Mucosa of descending colon (tissue), 3 donors: ENCODE data around the gene HDAC10. TPM values are rescaled to one million over a fixed set of nuclear protein-coding genes. Genes with fewer than 3 reads are reported as not detected.

Experiments used
- ATAC-seq: fragments of 200-7000 bp; cut with Tn5 transposase; one replicate; pipeline ENCODE4 v1.9.1; 2020; ENCODE audit warnings: mild to moderate bottlenecking, moderate library complexity
- DNase-seq, 3 donors: peaks; one replicate each; pipeline ENCODE4 v3.0.0-alpha.2; 2020
- H3K36me3 ChIP-seq: fragments of 200-600 bp; one replicate; pipeline ENCODE4 v1.8.0; 2021; ENCODE audit warnings: low read depth, mild to moderate bottlenecking
- H3K4me1 ChIP-seq: fragments of 200-600 bp; one replicate; pipeline ENCODE4 v1.8.0; 2021; ENCODE audit warnings: low read depth, mild to moderate bottlenecking
- H3K4me3 ChIP-seq: fragments of 200-600 bp; one replicate; pipeline ENCODE4 v1.8.0; 2021; ENCODE audit warnings: mild to moderate bottlenecking
- H3K9me3 ChIP-seq: fragments of 200-600 bp; one replicate; pipeline ENCODE4 v1.8.0; 2021; ENCODE audit warnings: mild to moderate bottlenecking
- intact Hi-C, 2 donors: fragments of 100-400 bp; cut with DNase I in 1 of 2; cut with micrococcal nuclease in 1 of 2; formaldehyde crosslinking; loops; one replicate each; pipeline versions ENCODE4 v1.11.0 to v1.11.1; 2022; cut with DNase I, micrococcal nuclease
- total RNA-seq, 3 donors: library from RNA; stranded (reverse); fragmentation: NEBNext Ultra II Directional in 2 of 3; extraction: Animal tissue kit (Norgen Biotek cat#: 25700) in 2 of 3; gene quantifications; one replicate each; pipeline versions ENCODE4 v1.2.1 to v1.2.4, GENCODE V29; 2021 to 2023
- TF ChIP-seq, protein P1 (sequence below): fragments of 200-600 bp; IDR thresholded peaks from one replicate; pipeline ENCODE4 v1.8.0; 2022; ENCODE audit warnings: antibody characterized with exemption, mild to moderate bottlenecking
- donor health status: DM: no; HTN: no; CAD: no; lungs with moderate emphysema.
- donor health status: DM: no; HTN: no; CAD: no.
- donor health status: DM: no; HTN: yes; CAD: no.

Gene HDAC10
- total RNA-seq, 3 donors from 2014 or later: 39.5 to 66.3 (median 47.8) TPM

GRCh38 chr22:50216055-50216683 is 34.9 kb downstream of the HDAC10 start:
- H3K9me3 ChIP-seq: no peaks in the 10 kb centered on the region
- ATAC-seq (no peak), DNase-seq (no peak)
- H3K4me3 ChIP-seq: no peak overlapping the region
- peaks cover 24% of the 10 kb centered on the region for H3K36me3 ChIP-seq
- intact Hi-C loops: no loop called here
- TF ChIP-seq, protein P1, sequence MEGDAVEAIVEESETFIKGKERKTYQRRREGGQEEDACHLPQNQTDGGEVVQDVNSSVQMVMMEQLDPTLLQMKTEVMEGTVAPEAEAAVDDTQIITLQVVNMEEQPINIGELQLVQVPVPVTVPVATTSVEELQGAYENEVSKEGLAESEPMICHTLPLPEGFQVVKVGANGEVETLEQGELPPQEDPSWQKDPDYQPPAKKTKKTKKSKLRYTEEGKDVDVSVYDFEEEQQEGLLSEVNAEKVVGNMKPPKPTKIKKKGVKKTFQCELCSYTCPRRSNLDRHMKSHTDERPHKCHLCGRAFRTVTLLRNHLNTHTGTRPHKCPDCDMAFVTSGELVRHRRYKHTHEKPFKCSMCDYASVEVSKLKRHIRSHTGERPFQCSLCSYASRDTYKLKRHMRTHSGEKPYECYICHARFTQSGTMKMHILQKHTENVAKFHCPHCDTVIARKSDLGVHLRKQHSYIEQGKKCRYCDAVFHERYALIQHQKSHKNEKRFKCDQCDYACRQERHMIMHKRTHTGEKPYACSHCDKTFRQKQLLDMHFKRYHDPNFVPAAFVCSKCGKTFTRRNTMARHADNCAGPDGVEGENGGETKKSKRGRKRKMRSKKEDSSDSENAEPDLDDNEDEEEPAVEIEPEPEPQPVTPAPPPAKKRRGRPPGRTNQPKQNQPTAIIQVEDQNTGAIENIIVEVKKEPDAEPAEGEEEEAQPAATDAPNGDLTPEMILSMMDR: no peak
- no peaks in the 10 kb centered on the region for H3K4me1 ChIP-seq

GRCh38 chr22:50215297-50216054 is 35.6 kb downstream of the HDAC10 start:
- H3K4me1 ChIP-seq: no peaks in the 10 kb centered on the region
- intact Hi-C loops: no loop called here
- TF ChIP-seq, protein P1: no peak
- H3K4me3 ChIP-seq: no peak overlapping the region
- H3K36me3 ChIP-seq: peaks cover 30% of the 10 kb centered on the region
- DNase-seq: no peak
- H3K9me3 ChIP-seq: no peaks in the 10 kb centered on the region
- ATAC-seq: no peak

DNA sequence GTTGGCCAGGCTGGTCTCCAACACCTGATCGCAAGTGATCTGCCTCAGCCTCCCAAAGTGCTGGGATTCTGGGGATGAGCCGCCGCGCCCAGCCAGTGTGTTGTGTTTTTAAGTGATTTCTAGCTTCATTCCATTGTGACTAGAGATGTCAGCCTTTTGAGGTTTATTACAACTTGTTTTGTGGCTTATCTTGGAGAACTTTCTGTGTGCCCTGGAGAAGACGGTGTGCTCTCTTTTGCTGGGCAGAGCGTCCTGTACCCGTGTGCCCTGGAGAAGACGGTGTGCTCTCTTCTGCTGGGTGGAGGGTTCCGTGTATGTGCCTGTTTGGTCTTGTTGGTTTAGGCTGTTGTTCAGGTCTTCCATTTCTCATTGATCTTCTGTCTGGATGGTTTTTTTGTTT is 37.8 kb downstream of the HDAC10 start:
- peaks cover 30% of the 10 kb centered on the region for H3K36me3 ChIP-seq
- H3K9me3 ChIP-seq: no peaks in the 10 kb centered on the region
- intact Hi-C loops: loop anchor here (5.0 kb wide), 1 partner anchor 66 kb away; no protein-coding TSS in a partner anchor
- TF ChIP-seq, protein P1: no peak
- no peaks in the 10 kb centered on the region for H3K4me1 ChIP-seq
- no peak for ATAC-seq
- no peak for DNase-seq
- H3K4me3 ChIP-seq: no peak overlapping the region

- DNase-seq (no peak), ATAC-seq (no peak)
- TF ChIP-seq, protein P1: no peak
- no peak overlapping the region for H3K4me3 ChIP-seq
- H3K9me3 ChIP-seq: no peaks in the 10 kb centered on the region
- peaks cover 11% of the 10 kb centered on the region for H3K36me3 ChIP-seq
- intact Hi-C loops: loop anchor here (5.0 kb wide), 1 partner anchor 64 kb away; no protein-coding TSS in a partner anchor
- H3K4me1 ChIP-seq: no peaks in the 10 kb centered on the region
These were observed 39.9 kb downstream of the HDAC10 start for GRCh38 chr22:50211147-50211546.

DNA sequence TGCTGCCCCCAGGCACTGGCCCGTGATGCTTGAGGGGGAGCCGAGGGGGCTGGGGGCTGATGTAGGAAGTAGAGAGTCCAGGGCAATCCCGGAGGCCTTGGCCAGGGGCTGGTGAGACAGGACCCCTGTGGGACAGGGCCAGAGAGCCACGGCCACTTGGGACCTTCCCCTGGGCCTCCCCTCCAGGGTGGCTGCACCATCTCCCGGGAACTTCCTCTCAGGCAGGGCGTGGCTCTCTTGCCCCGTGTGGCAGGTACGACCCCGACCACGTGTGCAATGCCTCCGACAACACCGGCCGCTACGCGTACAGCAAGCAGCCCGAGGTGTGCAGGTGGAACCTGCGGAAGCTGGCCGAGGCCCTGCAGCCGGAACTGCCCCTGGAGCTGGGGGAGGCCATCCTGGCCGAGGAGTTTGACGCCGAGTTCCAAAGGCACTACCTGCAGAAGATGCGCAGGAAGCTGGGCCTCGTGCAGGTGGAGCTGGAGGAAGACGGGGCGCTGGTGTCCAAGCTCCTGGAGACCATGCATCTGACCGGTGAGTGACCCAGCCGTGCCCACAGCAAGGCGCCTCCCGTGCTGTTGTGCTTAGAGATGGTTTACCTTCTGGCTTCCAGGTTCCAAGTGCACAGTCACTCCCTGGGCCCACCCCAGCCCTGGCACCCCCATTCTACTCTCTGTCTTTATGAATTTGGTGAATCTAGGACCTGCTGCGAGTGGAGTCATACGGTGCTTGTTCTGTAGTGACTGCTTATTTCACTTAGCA is 40.5 kb downstream of the HDAC10 start:
- DNase-seq: no peak
- intact Hi-C loops: loop anchor here (5.0 kb wide), 1 partner anchor 63 kb away; no protein-coding TSS in a partner anchor
- no peak for ATAC-seq
- Histone ChIP-seq H3K4me3 (no peak overlapping the region), H3K9me3 (no peaks in the 10 kb centered on the region), H3K36me3 (peaks cover 8% of the 10 kb centered on the region), H3K4me1 (no peaks in the 10 kb centered on the region)
- TF ChIP-seq, protein P1: no peak
